ENCODE results near the gene EPB41.
"Not testable (repeated sequence)": the region's sequence is repeated elsewhere in the genome, so short reads cannot be mapped to it uniquely, and the experiment has no call there.

EPB41 gene

GRCh38 chr1:29057700-29058099, 143.3 kb downstream of the EPB41 start:
- DNase-seq = no peak

GRCh38 chr1:29062157-29062942, 148.0 kb downstream of the EPB41 start:
- no peak for DNase-seq

GRCh38 chr1:29064064-29064463, 149.7 kb downstream of the EPB41 start:
- no peak for DNase-seq

GRCh38 chr1:29077155-29077554, 162.8 kb downstream of the EPB41 start:
- no peak for DNase-seq

GRCh38 chr1:29079916-29080629, 165.7 kb downstream of the EPB41 start:
- DNase-seq = not testable (repeated sequence)

- DNase-seq = no peak
Observed at GRCh38 chr1:29081201-29081600, 166.8 kb downstream of the EPB41 start.

- no peak for DNase-seq
Observed at GRCh38 chr1:29082519-29082918, 168.2 kb downstream of the EPB41 start.

- DNase-seq = no peak
Observed at GRCh38 chr1:29083317-29084195, 169.2 kb downstream of the EPB41 start.

- DNase-seq = no peak
Observed at GRCh38 chr1:29084196-29084521, 169.8 kb downstream of the EPB41 start.

GRCh38 chr1:29090937-29091618, 176.7 kb downstream of the EPB41 start:
- no peak for DNase-seq

- not testable (repeated sequence) for DNase-seq
Observed at GRCh38 chr1:29092704-29093103, 178.3 kb downstream of the EPB41 start.

GRCh38 chr1:29094433-29094832, 180.1 kb downstream of the EPB41 start:
- DNase-seq = no peak

- no peak for DNase-seq
Observed at GRCh38 chr1:29094954-29095353, 180.6 kb downstream of the EPB41 start.

- no peak for DNase-seq
Observed at GRCh38 chr1:29096231-29096886, 182.0 kb downstream of the EPB41 start.

GRCh38 chr1:29099286-29099685, 184.9 kb downstream of the EPB41 start:
- no peak for DNase-seq

- DNase-seq = no peak
Observed at GRCh38 chr1:29100487-29100886, 186.1 kb downstream of the EPB41 start.

GRCh38 chr1:29105822-29106221, 191.5 kb downstream of the EPB41 start:
- DNase-seq = no peak

GRCh38 chr1:29108041-29108440, 193.7 kb downstream of the EPB41 start:
- not testable (repeated sequence) for DNase-seq

GRCh38 chr1:29112705-29113412, 198.5 kb downstream of the EPB41 start:
- DNase-seq = no peak

- DNase-seq = no peak
Observed at GRCh38 chr1:29113413-29114117, 199.2 kb downstream of the EPB41 start.

- no peak for DNase-seq
Observed at GRCh38 chr1:29114654-29115053, 200.3 kb downstream of the EPB41 start.

Data from NCI-H226 (cell line).